IPS-18a (cell line): ENCODE data around the gene SLX4IP.
"Not testable (repeated sequence)": the region's sequence is repeated elsewhere in the genome, so short reads cannot be mapped to it uniquely, and the experiment has no call there.

Experiments
- H3K27ac ChIP-seq: one replicate; pipeline ENCODE4 v1.5.1; 2013; ENCODE audit warnings: low read length
- H3K27me3 ChIP-seq: one replicate; pipeline ENCODE4 v1.6.1; 2013; ENCODE audit warnings: mild to moderate bottlenecking, low read length; ENCODE audit not compliant: control insufficient read depth, insufficient read depth
- H3K36me3 ChIP-seq: one replicate; pipeline ENCODE4 v1.6.1; 2013; ENCODE audit warnings: low read depth, low read length; ENCODE audit not compliant: control insufficient read depth
- H3K4me1 ChIP-seq: one replicate; pipeline ENCODE4 v1.6.1; 2013; ENCODE audit warnings: low read depth, low read length; ENCODE audit not compliant: control insufficient read depth
- H3K4me3 ChIP-seq: one replicate; pipeline ENCODE4 v1.5.1; 2013; ENCODE audit warnings: low read length
- H3K9ac ChIP-seq: one replicate; pipeline ENCODE4 v1.6.1; 2013; ENCODE audit warnings: mild to moderate bottlenecking, low read length, moderate library complexity
- H3K9me3 ChIP-seq: one replicate; pipeline ENCODE4 v1.6.1; 2013; ENCODE audit warnings: low read depth, low read length; ENCODE audit not compliant: control insufficient read depth

SLX4IP gene

DNA sequence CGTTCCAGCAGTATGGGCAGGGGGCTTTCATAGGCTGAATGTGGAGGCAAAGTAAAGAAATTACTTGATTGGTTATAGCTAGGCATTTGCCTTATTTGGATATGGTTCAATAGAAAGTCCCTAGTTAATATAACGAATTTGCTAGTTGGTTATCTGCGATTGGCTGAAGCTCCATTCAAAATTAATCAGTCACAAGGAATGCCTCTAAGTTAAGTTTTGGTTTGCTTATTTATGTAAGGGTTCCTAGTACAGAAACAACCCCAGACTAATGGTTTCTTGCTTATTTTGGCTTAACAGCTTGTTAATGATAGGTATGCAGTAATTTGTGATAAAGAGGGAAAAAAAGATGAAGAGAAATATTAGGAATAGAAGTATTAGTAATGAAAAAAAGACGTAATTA lies 151.2 kb downstream of the SLX4IP start:
- Histone ChIP-seq H3K36me3 (no peaks in the 10 kb centered on the region), H3K27ac (no peak overlapping the region), H3K9me3 (no peaks in the 10 kb centered on the region), H3K9ac (no peak overlapping the region), H3K4me3 (no peak overlapping the region), H3K27me3 (no peaks in the 10 kb centered on the region), H3K4me1 (peaks cover 6% of the 10 kb centered on the region)

DNA sequence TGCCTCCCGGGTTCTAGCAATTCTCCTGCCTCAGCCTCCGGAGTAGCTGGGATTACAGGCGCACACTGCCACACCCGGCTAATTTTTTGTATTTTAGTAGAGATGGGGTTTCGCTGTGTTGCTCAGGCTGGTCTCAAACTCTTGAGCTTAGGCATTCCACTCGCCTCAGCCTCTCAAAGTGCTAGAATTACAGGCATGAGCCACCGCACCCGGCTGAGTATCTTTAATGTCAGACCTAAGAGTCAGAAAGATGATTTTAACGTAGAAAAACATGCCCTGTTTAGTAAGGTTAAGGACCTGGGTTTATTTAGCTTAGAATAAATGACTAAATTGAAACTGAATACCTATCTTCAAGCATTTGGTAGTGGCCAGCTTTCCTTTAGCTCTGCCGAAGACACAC lies 155.3 kb downstream of the SLX4IP start:
- not testable (repeated sequence) for H3K9ac ChIP-seq, H3K27ac ChIP-seq, H3K9me3 ChIP-seq, H3K4me1 ChIP-seq, H3K4me3 ChIP-seq, H3K27me3 ChIP-seq, H3K36me3 ChIP-seq

DNA sequence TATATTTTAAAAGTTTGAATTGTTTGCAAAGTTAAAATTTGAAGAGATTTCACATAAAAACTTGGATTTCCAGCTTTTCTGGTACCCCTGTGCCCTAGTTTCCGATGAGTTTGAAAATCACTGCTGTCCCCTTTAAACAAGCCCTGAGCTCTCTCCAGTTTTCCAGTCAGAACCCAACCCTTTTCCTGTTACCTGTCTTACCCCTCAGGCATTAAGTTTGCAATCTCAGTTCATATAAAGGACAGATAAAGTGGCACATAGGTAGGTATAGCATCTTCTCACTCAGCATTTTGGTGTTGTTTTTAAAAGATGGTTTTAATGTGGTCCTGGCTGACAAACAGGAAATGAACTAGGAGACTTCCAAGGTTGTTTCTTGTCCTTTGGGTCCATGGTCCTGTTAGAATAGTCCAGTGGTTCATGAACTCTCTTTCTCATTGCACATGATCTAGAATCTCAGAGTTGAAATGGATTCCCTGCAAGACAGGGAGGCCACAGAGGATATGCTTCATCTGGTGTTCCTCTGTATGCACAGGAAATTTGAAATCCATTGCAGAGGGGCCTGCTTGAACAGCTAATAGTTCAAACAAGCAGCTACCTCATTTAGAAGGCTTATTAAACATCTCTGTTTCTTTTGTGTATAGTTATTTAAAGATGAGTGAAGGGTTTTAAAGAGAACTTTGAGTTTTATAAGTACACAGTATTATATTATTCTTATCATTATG lies 156.0 kb downstream of the SLX4IP start:
- H3K4me1 ChIP-seq = no peaks in the 10 kb centered on the region
- no peaks in the 10 kb centered on the region for H3K9me3 ChIP-seq
- no peak overlapping the region for H3K27ac ChIP-seq
- no peak overlapping the region for H3K9ac ChIP-seq
- no peaks in the 10 kb centered on the region for H3K36me3 ChIP-seq
- no peaks in the 10 kb centered on the region for H3K27me3 ChIP-seq
- no peak overlapping the region for H3K4me3 ChIP-seq

DNA sequence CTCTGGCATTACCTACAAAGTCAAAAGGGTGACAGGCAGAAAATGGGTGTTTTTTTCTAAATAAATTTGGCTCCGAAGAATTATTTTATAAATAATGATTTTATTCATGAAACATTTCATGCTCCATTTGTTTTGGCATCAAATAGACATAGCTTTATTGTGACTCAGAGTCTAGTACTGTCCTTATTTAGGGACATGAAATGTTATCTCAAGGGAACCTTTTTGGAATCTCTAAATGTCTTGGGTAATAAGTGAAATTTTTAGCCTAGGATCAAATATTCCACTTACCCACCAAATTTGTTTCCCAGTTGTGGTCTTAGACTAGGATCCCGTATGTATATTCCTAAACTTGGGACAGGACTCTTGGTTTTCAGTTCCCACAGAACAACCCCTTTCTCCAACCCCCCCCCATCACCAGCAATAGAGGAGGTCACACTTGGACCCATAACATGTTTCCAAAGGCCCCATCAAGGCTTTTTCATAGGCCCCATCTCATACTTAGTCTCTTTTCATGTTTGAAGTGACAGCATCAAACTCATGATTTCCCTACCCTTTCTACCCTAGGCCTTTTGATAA lies 156.9 kb downstream of the SLX4IP start:
- Histone ChIP-seq H3K27ac (no peak overlapping the region), H3K36me3 (no peaks in the 10 kb centered on the region), H3K9ac (no peak overlapping the region), H3K27me3 (no peaks in the 10 kb centered on the region), H3K9me3 (no peaks in the 10 kb centered on the region), H3K4me3 (no peak overlapping the region), H3K4me1 (no peaks in the 10 kb centered on the region)

DNA sequence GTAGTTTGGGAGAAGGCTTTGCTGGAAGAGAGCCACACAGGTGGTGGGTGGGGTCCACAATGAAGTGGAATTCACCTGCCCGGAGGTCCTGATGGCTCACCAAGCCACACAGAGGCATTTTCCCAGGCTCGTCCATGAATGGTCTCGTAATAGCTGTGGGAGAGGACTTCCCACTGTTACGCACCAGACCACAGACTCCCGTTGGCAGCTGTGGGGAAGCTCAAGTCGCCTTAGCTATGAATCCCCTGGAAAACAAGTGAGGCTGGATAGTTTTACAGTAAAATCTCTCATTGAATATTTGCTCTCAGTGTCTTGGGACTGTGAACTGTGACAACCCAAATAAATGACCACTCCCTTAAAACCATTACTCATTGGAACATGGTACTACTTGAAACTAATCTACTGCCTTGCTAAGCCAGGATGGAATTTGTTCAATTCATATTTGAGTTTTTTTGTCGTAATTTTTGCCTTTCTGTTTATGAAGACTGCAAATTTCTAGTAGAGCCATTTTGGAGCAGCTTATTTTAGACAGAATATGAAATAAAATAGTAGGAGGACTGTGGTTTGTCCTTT lies 159.3 kb downstream of the SLX4IP start:
- no peak overlapping the region for H3K4me3 ChIP-seq
- H3K9me3 ChIP-seq = no peaks in the 10 kb centered on the region
- H3K27me3 ChIP-seq = no peaks in the 10 kb centered on the region
- no peak overlapping the region for H3K27ac ChIP-seq
- H3K9ac ChIP-seq = no peak overlapping the region
- no peaks in the 10 kb centered on the region for H3K36me3 ChIP-seq
- H3K4me1 ChIP-seq = no peaks in the 10 kb centered on the region

DNA sequence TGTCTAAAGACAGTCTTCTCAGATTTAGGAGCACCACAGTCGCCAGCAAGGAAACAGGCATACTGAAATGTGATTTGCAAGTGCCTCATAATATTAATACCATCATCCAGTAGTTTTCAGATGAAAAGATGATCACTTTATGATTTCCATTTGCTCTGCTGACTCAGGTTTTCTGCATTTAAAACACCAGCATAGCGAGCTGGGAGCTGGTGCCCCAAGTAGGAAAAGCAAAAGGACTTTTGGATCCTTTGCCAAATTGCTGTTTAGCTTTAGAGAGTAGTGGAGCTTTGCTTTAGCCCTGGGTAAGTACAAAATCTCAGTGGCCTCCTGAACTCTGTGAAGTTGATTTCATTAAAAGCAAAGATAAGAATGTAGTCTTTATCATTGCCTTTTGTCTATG lies 160.2 kb downstream of the SLX4IP start:
- Histone ChIP-seq H3K27me3 (no peaks in the 10 kb centered on the region), H3K4me3 (no peak overlapping the region), H3K36me3 (no peaks in the 10 kb centered on the region), H3K27ac (no peak overlapping the region), H3K9me3 (no peaks in the 10 kb centered on the region), H3K4me1 (no peaks in the 10 kb centered on the region), H3K9ac (no peak overlapping the region)

DNA sequence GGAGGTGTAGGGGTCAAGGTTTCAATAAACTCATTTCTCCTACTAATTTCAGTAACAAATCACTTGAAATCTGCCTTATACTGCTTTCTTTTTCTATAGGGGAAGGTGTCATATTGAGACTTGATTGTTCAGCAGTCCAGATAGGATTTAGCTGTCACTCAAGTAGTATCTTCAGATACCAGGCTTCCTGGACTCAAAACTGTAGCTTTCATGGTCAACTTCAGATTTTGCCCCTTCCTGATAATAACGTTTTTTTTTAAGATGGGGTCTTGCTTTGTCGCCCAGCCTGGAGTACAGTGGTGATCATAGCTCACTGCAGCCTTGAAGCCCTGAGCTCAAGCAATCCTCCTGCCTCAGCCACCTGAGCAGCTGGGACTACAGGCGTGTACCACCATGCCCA lies 160.9 kb downstream of the SLX4IP start:
- Histone ChIP-seq H3K9ac (no peak overlapping the region), H3K4me3 (no peak overlapping the region), H3K4me1 (no peaks in the 10 kb centered on the region), H3K27ac (no peak overlapping the region), H3K36me3 (no peaks in the 10 kb centered on the region), H3K9me3 (no peaks in the 10 kb centered on the region), H3K27me3 (no peaks in the 10 kb centered on the region)

DNA sequence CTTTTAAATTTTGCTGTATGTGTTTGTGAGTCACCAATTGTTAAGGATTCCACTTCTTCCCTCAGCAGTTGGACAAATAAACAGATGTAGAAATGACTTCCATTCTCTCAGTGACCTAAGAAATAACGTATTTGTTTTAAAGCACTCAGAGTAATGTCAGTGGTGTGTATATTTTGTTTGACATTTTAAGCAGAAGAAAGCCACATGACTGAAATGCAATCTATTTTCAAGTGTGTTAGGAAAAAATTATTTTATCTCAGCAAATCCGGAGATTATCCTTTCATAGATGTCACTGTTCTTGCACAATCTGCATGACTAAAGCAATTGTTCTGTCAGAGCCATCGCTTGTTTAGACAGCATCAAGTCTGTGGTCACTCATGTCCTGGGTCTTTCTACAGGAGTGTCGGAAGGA lies 161.6 kb downstream of the SLX4IP start:
- no peaks in the 10 kb centered on the region for H3K27me3 ChIP-seq
- no peaks in the 10 kb centered on the region for H3K36me3 ChIP-seq
- no peak overlapping the region for H3K27ac ChIP-seq
- H3K9ac ChIP-seq = no peak overlapping the region
- H3K4me1 ChIP-seq = no peaks in the 10 kb centered on the region
- H3K4me3 ChIP-seq = no peak overlapping the region
- no peaks in the 10 kb centered on the region for H3K9me3 ChIP-seq

DNA sequence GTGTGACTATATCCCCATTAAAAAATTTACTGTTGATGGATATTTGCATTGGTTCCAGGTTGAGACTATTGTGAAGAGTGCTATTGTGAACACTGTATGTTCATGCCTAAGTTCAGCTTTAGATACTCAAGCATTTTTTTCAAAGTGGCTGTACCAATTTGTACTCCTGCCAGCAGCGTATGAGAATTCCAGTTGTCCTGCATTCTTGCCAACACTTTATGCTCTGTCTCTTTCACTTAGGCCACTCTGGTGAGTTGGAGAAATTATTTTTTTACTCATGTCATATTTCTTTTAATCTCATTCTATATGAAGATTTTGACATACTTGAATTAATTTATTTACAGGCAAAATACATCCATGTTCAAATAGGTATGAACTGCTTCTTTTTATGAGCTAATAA lies 162.5 kb downstream of the SLX4IP start:
- Histone ChIP-seq H3K9ac (no peak overlapping the region), H3K27me3 (no peaks in the 10 kb centered on the region), H3K27ac (no peak overlapping the region), H3K4me3 (no peak overlapping the region), H3K4me1 (no peaks in the 10 kb centered on the region), H3K9me3 (no peaks in the 10 kb centered on the region), H3K36me3 (no peaks in the 10 kb centered on the region)

DNA sequence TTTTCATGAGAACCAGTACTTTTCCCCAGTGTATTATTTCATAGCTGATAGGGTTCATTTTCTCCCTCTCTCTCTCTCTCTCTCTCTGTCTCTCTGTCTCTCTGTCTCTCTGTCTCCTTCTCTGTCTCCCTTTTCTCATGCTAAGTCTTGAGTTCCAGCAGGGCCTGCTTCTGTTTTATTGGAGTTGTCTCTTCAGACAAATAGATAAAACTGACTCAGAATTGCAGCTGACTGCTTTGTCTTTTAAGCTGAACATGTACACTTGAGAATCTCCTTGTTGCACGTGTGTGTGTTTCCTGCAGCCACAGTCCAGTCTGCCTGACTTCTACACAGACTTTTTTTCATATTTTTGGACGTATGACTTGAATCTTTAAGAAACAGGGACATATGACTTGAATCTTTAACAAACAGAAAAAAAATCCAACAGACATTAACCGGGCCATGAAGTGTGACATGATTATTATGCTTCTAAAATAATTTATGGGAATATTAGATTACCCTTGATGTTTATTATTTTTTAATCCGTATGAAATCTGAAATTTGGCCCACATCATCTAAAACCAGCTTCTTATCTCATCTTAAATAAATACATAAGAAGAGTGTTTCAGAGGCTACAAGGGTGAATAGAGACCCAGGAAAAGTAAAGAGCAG lies 167.2 kb downstream of the SLX4IP start:
- H3K4me3 ChIP-seq = no peak overlapping the region
- no peak overlapping the region for H3K27ac ChIP-seq
- no peaks in the 10 kb centered on the region for H3K27me3 ChIP-seq
- H3K9ac ChIP-seq = no peak overlapping the region
- H3K36me3 ChIP-seq = no peaks in the 10 kb centered on the region
- H3K4me1 ChIP-seq = no peaks in the 10 kb centered on the region
- no peaks in the 10 kb centered on the region for H3K9me3 ChIP-seq

DNA sequence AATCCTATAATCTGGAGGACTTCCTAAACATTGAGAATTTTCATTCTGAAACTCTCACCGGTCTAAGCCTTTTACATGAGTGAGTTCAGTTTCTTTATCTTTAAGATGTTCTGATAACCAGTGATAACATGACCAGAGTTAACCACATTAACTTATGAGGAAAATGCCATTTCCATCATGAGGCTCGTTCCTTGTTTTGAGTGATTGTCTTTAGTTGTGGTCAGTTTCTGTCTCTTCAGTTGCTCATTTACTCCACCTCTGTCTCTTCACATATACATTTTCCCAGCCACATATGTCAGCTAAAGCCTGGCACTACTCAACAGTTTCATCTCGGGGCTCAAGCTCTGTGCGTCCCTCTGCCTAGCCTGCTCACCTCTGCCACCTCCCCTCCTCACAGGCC lies 168.3 kb downstream of the SLX4IP start:
- H3K4me1 ChIP-seq = no peaks in the 10 kb centered on the region
- no peak overlapping the region for H3K9ac ChIP-seq
- H3K27me3 ChIP-seq = no peaks in the 10 kb centered on the region
- no peaks in the 10 kb centered on the region for H3K36me3 ChIP-seq
- H3K27ac ChIP-seq = no peak overlapping the region
- H3K4me3 ChIP-seq = no peak overlapping the region
- H3K9me3 ChIP-seq = no peaks in the 10 kb centered on the region
